Measurements from ENCODE around the gene ADPRHL1. TPM values are rescaled to one million over a fixed set of nuclear protein-coding genes. Genes with fewer than 3 reads are reported as not detected.
"Not testable (repeated sequence)": the region's sequence is repeated elsewhere in the genome, so short reads cannot be mapped to it uniquely, and the experiment has no call there.

Gene ADPRHL1
- total and polyA plus RNA-seq, 10 donors: 0.52 to 4.3 (median 1.5) TPM

DNA sequence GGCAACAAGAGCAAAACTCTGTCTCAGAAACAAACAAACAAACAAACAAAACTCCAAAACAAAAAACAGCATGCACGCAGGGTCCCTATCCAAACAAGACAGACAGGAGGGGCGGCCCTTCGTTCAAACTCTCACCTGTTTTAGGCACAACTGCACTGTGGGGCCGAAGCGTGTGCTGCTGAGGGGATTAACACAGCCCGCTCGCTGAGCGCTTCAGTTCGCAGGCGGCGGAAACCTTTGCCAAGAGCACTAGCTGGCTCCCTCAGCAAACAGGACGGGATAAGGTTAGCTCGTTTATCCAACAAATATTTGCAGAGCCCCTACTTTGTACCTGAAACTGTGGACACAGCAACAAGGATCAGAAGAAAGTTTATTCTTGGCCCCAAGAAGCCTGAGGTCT is 1.6 kb upstream of the ADPRHL1 start:
- Histone ChIP-seq H3K4me3 (no peak overlapping the region), H3K27me3 (replicated peaks in 1 of 7) (no peaks in the 10 kb centered on the region), H3K27ac (no peak overlapping the region), H3K36me3 (peaks cover 0 to 81% (median 41%) of the 10 kb centered on the region in 6 donors), H3K9me3 (no peaks in the 10 kb centered on the region), H3K4me1 (peaks cover 0 to 9% (median 2%) of the 10 kb centered on the region in 6 donors)
- no peak for TF ChIP-seq POLR2A (IDR thresholded peaks at IDR 0.05)
- TF ChIP-seq, protein P1, sequence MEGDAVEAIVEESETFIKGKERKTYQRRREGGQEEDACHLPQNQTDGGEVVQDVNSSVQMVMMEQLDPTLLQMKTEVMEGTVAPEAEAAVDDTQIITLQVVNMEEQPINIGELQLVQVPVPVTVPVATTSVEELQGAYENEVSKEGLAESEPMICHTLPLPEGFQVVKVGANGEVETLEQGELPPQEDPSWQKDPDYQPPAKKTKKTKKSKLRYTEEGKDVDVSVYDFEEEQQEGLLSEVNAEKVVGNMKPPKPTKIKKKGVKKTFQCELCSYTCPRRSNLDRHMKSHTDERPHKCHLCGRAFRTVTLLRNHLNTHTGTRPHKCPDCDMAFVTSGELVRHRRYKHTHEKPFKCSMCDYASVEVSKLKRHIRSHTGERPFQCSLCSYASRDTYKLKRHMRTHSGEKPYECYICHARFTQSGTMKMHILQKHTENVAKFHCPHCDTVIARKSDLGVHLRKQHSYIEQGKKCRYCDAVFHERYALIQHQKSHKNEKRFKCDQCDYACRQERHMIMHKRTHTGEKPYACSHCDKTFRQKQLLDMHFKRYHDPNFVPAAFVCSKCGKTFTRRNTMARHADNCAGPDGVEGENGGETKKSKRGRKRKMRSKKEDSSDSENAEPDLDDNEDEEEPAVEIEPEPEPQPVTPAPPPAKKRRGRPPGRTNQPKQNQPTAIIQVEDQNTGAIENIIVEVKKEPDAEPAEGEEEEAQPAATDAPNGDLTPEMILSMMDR (IDR thresholded peaks at IDR 0.05 in 8 of 11, conservative IDR thresholded peaks at IDR 0.05 in 3 of 11): no peak
- no peak for DNase-seq
- intact Hi-C loops (cut with DNase I; ENCODE audit: low total_unique reads): loop anchor here (10.0 kb wide), 1 partner anchor 110 kb away; no protein-coding TSS in a partner anchor
- 96 to 99% (median 97%) methylated on average over 13 of the region's 13 CpGs for WGBS, 5 donors

DNA sequence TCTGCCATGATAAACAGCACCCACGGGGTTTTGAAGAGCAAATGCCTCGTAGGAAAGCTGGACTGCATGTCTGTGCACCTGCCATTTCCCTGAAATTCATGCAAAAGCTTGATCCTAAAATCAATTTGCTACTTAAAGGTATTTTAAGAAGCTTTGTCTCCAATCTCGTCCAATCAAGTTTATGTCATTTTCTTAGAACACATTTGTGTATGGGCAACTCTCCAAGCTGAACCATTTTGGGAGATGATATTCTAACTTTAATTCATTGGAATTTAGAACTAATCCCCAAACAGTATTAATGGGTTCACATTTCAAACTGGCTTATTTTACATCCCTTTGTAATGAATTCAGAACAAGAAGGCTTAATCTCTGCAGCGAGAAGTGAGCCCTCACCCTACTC is 822 bp downstream of the ADPRHL1 start:
- intact Hi-C loops (cut with DNase I; ENCODE audit: low total_unique reads): loop anchor here (10.0 kb wide), 1 partner anchor 112 kb away; no protein-coding TSS in a partner anchor
- no peak for TF ChIP-seq POLR2AphosphoS5 (IDR thresholded peaks at IDR 0.05)
- no peak for TF ChIP-seq POLR2A (IDR thresholded peaks at IDR 0.05)
- TF ChIP-seq, protein P1 (IDR thresholded peaks at IDR 0.05 in 8 of 11, conservative IDR thresholded peaks at IDR 0.05 in 3 of 11): no peak
- no peak for DNase-seq
- Histone ChIP-seq H3K4me1 (peaks cover 0 to 22% (median 9%) of the 10 kb centered on the region in 6 donors), H3K36me3 (peaks cover 0 to 56% (median 21%) of the 10 kb centered on the region in 6 donors), H3K27me3 (replicated peaks in 1 of 7) (no peaks in the 10 kb centered on the region), H3K9me3 (no peaks in the 10 kb centered on the region), H3K4me3 (no peak overlapping the region), H3K27ac (no peak overlapping the region)
- 89 to 97% (median 95%) methylated on average over 4 of the region's 4 CpGs for WGBS, 5 donors

DNA sequence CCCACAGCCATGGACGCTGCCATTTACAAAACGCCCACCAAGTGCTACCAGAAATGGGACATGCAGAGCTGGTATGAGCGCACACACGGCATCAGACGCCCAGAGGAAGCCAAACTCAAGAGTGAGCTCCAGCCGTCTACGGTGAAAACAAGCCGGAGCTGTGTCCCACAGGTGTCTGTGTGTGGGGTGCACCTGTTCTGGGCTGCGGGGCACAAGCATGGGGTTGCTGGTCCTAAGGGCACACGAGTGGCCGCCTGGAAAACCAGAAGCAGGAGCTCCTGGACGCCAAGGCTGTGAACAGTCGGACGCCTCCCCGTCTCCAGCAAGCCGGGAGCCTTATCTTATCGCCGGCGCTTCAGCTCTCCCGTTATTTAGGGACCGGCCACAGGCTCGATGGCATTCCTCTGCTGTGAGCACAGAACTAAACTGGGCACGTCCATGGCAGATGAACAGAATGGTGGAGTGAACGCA is 1.3 kb downstream of the ADPRHL1 start:
- WGBS, 5 donors: 94 to 97% (median 94%) methylated on average over 23 to 24 of the region's 24 CpGs
- intact Hi-C loops (cut with DNase I; ENCODE audit: low total_unique reads): loop anchor here (10.0 kb wide), 1 partner anchor 113 kb away; no protein-coding TSS in a partner anchor
- Histone ChIP-seq H3K9me3 (no peaks in the 10 kb centered on the region), H3K27ac (no peak overlapping the region), H3K36me3 (peaks cover 0 to 52% (median 16%) of the 10 kb centered on the region in 6 donors), H3K4me3 (no peak overlapping the region), H3K27me3 (replicated peaks in 1 of 7) (no peaks in the 10 kb centered on the region), H3K4me1 (peaks cover 0 to 22% (median 9%) of the 10 kb centered on the region in 6 donors)
- TF ChIP-seq POLR2AphosphoS5 (IDR thresholded peaks at IDR 0.05) (no peak), POLR2A (IDR thresholded peaks at IDR 0.05) (no peak)
- TF ChIP-seq, protein P1 (IDR thresholded peaks at IDR 0.05 in 8 of 11, conservative IDR thresholded peaks at IDR 0.05 in 3 of 11): no peak
- no peak for DNase-seq

DNA sequence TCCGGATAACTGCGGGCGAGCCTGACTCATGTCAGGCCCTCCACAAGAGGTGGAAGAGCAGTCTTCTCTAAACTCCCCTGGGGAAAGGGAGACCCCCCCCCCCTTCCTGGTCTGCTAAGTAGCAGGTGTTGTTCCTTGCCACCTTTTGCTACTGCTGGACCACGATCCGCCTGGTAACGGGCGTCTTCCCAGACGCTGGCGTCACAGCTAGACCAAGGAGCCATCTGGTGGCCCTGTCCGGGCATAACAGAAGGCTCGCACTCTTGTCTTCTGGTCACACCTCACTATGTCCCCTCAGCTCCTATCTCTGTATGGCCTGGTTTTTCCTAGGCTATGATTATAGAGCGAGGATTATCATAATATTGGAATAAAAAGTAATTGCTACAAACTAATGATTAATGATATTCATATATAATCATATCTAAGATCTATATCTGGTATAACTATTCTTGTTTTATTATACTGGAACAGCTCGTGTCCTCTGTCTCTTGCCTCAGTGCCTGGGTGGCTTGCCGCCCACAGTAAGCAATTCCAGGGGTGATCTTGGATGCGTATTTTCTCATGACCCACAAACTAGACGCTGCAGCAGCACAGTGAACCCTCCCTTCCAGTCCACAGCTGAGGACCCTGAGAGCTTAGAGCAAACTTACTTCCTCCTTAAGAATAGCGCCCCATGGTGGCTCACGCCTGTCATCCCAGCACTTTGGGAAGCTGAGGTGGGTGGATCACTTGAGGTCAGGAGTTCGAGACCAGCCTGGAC is 2.2 kb downstream of the ADPRHL1 start:
- H3K27me3 ChIP-seq (replicated peaks in 1 of 7); H3K27ac ChIP-seq; H3K4me3 ChIP-seq; H3K9me3 ChIP-seq: not testable (repeated sequence)
- WGBS, 5 donors: 63 to 78% (median 72%) methylated on average over 15 to 18 of the region's 19 CpGs
- peak; percentile 74 for DNase-seq
- H3K4me1 ChIP-seq: peaks cover 0 to 28% (median 9%) of the 10 kb centered on the region in 6 donors
- H3K36me3 ChIP-seq: peaks cover 0 to 42% (median 8%) of the 10 kb centered on the region in 6 donors
- intact Hi-C loops (cut with DNase I; ENCODE audit: low total_unique reads): loop anchor here (10.0 kb wide), 1 partner anchor 114 kb away; no protein-coding TSS in a partner anchor
- TF ChIP-seq, protein P1 (IDR thresholded peaks at IDR 0.05 in 8 of 11, conservative IDR thresholded peaks at IDR 0.05 in 3 of 11): peak in 8 of 11 experiments; percentile 16 to 52 (median 34)
- TF ChIP-seq POLR2AphosphoS5 (IDR thresholded peaks at IDR 0.05): peak in 1 of 3 donors; percentile 17

DNA sequence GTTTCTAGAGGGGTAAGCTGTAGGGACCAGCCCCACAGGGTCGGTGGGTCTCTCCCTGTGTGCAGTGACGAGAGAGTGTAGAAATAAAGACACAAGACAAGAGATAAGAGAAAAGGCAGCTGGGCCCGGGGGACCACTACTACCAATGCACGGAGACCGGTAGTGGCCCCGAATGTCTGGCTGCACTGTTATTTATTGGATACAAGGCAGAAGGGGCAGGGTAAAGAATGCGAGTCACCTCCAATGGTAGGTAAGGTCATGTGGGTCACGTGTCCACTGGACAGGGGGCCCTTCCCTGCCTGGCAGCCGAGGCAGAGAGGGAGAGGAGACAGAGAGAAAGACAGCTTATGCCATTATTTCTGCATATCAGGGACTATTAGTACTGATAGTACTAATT is 2.9 kb downstream of the ADPRHL1 start:
- H3K36me3 ChIP-seq: peaks cover 0 to 35% (median 6%) of the 10 kb centered on the region in 6 donors
- intact Hi-C loops (cut with DNase I; ENCODE audit: low total_unique reads): loop anchor here (10.0 kb wide), 1 partner anchor 114 kb away; no protein-coding TSS in a partner anchor
- H3K4me3 ChIP-seq; H3K27ac ChIP-seq; H3K9me3 ChIP-seq; H3K27me3 ChIP-seq (replicated peaks in 1 of 7); DNase-seq: not testable (repeated sequence)
- 83 to 92% (median 90%) methylated on average over 8 to 9 of the region's 9 CpGs for WGBS, 5 donors
- peaks cover 0 to 33% (median 12%) of the 10 kb centered on the region in 6 donors for H3K4me1 ChIP-seq

Measured in spleen (tissue), 11 donors.